Activated CD4-positive, CD25-positive, alpha-beta regulatory T cell (primary cell): ENCODE data around the gene RABGGTA.

Experiments
- DNase-seq, 4 experiments: peaks; one replicate each; lab custom pipeline; 2025; lab: John Stamatoyannopoulos, UW

The RABGGTA gene, protein sequence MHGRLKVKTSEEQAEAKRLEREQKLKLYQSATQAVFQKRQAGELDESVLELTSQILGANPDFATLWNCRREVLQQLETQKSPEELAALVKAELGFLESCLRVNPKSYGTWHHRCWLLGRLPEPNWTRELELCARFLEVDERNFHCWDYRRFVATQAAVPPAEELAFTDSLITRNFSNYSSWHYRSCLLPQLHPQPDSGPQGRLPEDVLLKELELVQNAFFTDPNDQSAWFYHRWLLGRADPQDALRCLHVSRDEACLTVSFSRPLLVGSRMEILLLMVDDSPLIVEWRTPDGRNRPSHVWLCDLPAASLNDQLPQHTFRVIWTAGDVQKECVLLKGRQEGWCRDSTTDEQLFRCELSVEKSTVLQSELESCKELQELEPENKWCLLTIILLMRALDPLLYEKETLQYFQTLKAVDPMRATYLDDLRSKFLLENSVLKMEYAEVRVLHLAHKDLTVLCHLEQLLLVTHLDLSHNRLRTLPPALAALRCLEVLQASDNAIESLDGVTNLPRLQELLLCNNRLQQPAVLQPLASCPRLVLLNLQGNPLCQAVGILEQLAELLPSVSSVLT

DNA sequence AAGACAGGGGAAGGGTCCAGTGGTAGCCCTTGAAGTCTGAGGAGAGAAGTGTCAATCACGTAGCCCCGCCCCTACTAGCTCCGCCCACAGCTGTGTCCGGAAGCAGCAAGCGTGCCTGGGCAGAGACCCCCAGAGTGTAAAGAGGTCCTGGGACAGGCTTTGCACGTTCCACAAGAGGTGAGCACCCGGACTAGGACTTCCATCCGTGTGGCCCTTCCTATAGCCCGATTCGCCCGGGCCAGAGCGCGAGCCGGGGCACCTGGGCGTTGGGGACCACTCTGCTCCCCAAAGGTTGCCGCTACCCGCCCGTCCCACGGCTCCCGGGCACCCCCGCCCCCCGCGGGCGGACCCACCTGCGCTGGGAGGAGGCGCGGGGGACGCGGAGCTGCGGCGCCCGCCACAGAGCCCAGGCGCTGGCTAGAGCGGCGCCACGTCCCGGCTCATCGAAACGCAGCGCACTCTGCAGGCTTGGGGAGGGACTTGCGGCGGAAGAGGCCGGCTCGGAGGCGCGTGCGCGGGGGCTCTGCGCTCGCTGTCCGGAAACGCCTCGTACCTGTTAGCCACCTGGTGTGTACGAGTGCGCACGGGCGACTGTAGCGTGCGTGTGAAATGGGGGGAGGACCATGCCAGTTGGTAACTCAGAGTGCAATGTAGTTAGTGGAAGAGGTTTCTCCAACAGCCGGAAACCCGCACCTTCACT lies at the start of gene RABGGTA:
Gene RABGGTA (minus strand): TSS at position 464 of the 700 bp plus-strand sequence. CDS start 482 bp downstream, outside the sequence.
- peak; percentile 72 to 89 (median 81) for DNase-seq

DNA sequence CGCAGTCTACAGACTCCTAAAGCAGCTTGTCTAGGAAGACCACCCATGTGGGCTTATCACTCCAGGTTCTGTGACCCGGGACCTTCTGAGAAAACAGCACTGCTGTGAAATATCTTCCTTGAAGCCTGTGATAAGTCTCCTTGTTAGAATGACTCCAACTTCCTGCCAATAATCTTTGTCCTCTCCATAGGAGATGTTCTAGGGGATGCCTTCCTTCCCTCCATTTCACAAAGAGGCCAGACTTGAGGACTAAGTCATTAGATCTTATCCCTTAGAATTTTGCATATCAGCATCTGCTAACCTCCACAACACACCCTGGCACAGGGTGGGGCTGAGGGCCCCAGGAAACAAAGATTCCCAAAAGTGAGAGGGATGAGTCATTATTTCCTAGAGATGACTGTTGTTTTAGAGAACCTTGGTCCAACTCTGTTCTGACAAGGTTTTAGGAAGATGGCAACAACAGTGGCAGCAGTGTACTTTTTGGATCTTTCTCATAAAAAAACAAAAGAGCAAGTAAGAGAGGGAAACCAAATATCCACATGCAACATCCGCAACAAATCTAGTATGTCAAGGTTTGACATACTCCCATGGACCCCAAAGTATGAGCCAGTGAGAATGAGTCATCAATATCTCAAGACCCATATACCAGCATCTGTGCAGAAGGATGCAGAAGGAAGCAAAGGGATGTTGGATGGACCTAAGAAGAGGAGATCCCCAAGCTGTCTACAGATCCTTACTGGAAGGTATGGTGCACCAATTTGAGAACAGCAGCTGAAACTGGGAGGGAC lies 45.9 kb upstream of the RABGGTA start:
- no peak for DNase-seq

DNA sequence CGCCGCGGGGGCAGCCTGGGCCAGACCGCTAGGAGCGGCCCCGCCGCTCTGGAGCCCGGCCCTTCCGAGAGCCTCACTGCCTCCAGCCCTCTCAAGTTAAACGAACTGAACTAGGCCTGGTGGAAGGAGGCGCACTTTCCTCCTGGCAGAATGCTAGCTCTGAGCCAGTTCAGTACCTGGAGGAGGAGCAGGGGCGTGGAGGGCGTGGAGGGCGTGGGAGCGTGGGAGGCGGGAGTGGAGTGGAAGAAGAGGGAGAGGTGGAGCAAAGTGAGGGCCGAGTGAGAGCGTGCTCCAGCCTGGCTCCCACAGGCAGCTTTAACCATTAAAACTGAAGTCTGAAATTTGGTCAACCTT lies 45.2 kb upstream of the RABGGTA start:
- DNase-seq = no peak

DNA sequence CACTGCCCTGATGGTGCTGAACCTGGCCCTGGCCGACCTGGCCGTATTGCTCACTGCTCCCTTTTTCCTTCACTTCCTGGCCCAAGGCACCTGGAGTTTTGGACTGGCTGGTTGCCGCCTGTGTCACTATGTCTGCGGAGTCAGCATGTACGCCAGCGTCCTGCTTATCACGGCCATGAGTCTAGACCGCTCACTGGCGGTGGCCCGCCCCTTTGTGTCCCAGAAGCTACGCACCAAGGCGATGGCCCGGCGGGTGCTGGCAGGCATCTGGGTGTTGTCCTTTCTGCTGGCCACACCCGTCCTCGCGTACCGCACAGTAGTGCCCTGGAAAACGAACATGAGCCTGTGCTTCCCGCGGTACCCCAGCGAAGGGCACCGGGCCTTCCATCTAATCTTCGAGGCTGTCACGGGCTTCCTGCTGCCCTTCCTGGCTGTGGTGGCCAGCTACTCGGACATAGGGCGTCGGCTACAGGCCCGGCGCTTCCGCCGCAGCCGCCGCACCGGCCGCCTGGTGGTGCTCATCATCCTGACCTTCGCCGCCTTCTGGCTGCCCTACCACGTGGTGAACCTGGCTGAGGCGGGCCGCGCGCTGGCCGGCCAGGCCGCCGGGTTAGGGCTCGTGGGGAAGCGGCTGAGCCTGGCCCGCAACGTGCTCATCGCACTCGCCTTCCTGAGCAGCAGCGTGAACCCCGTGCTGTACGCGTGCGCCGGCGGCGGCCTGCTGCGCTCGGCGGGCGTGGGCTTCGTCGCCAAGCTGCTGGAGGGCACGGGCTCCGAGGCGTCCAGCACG lies 44.6 kb upstream of the RABGGTA start:
- no peak for DNase-seq

DNA sequence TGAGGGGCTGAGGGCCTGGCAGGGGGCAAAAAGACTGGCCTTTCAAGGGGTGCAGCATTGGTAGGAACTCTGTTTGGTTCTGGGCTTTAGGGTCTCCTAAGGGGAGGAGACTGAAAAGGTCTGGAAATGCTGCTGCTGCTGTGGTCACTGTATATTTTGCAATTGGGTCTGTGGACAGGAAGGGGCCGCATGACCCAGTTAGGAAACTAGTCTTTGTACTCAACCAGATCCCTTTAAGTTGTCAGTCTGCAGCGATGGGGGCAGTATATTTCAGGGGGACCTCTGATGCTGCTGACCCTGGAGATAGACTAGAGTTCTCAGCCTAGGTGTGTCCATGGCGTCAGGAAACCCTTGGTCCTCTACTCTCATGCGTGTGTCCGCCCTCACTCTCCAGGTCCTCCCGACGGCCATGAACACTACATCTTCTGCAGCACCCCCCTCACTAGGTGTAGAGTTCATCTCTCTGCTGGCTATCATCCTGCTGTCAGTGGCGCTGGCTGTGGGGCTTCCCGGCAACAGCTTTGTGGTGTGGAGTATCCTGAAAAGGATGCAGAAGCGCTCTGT lies 43.9 kb upstream of the RABGGTA start:
- DNase-seq = no peak

DNA sequence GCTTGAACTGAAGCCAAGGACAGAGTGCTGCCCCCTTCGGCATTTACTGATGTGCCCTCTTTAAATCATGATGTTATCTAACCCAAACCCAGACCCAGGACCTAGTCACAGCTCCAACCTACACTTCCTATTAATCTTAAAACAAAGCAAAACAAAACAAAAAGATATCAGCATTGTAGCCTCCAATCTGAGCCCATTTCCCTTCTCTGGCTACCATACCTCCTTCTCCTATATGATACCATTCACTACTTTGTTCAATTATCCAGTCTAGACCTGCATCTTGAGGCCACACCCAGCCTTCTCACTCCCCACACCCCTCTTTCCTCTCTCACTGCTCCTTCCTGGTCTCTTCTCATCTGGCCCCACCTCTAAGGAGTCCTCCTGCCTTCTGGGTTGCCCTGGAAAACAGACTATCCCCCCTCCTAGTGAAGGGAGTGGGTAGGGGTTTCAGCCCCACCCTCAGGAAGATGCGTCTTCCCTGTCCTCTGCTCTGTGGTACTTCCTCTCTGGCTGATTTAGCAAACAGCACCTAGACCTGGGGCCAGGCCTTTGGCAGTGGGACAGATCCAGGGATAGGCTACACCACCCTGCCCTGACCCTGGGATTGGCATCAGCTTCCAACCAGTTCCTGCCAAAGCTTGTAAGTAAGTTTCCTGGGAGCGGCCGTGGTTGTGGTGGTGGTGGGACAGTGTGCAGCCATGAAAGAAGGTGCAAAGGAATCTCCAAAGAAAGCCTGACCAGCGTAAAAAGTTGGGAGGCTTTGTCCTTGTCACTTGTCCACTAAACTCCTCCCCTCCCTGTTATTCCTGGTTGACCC lies 43.2 kb upstream of the RABGGTA start:
- no peak for DNase-seq

DNA sequence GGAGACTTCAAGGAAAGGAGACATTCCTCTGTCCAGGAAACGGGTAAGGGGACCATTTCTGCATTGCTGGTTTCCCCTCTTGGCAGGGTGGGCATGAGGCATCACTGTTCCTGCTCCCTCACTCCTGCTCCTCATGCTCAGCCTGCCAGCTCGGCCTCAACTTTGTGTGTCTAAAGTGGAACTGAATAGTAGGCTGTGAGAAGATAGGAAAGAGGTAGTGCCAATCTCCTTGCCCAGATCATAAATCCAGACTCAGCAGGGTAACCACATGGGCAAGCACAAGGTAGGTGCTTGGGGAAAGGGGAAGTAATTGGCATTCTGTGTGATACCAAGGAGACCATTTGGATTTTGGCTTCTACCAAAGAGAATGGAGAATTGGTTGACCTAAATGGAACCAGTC lies 42.5 kb upstream of the RABGGTA start:
- DNase-seq = no peak

DNA sequence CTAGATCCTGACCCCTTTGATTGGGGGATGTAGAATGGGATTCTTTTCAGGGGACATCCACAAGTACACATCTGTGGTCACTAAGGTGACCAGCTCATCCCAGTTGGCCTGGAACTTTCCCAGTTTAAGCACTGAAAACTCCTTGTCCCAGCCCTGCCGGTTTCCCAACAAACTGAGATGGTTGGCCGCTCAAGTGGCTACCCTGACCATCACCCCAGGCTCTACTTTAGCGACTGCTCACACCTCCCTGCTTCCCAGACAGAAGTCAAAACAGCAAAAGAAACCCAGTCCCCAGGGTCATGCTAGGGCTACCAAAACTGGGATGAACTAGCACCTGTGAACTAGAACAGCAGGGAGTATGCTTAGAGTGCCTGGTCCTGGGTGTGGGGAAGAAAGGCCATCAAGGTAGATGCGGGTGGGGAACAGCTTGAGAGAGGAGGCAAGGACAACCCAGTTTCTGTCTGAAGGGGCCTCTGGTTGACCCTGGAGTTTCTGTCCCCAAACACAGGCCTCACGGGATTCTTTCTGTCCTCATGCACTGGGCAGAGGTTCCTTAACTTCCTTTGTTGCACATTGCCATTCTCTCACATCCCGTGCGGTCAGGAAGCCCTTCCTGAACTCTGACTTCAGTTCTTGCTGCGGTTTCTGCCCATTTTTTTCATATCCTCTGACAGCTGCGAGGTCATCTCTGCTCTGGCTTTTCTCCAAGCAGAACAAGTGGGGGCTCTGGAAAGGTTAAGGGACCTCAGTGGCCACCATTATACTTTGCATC lies 41.5 kb upstream of the RABGGTA start:
- no peak for DNase-seq

DNA sequence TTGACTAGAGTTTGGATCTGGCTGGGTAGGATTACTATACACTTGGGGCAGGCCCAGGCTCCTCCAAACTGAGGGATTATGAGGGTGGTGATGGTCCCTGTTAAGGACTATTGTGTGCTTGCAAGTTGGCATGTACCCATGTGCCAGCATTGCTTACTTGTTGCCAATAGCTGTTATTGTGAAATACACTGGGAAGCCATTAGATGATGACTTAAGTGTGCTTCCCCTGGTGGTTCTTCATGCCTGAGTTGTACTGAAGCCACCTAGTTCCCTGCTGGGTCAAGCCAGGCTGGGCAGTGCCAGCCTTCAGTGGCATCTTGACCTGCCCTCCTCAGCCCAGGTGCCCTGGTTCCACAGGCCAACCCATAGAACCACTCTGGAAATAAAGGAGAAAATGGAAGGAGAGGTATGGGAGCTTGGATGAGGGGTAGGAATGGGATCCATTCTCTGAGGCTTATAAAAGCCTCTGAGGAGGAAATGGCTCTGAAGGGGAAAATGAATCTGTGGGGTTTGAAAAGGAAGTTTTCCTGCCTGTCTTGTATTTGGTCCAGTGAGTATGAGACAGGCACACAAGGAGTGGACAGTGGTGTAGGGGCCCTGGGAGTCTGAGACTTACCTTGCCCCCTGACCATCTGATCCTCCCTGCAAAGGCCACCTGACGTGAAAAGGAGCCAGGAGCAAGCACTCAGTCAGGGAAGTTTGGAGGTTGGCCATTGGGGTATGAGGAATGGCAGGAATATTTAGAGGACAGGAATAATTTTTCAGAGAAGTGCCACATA lies 40.6 kb upstream of the RABGGTA start:
- DNase-seq = no peak

DNA sequence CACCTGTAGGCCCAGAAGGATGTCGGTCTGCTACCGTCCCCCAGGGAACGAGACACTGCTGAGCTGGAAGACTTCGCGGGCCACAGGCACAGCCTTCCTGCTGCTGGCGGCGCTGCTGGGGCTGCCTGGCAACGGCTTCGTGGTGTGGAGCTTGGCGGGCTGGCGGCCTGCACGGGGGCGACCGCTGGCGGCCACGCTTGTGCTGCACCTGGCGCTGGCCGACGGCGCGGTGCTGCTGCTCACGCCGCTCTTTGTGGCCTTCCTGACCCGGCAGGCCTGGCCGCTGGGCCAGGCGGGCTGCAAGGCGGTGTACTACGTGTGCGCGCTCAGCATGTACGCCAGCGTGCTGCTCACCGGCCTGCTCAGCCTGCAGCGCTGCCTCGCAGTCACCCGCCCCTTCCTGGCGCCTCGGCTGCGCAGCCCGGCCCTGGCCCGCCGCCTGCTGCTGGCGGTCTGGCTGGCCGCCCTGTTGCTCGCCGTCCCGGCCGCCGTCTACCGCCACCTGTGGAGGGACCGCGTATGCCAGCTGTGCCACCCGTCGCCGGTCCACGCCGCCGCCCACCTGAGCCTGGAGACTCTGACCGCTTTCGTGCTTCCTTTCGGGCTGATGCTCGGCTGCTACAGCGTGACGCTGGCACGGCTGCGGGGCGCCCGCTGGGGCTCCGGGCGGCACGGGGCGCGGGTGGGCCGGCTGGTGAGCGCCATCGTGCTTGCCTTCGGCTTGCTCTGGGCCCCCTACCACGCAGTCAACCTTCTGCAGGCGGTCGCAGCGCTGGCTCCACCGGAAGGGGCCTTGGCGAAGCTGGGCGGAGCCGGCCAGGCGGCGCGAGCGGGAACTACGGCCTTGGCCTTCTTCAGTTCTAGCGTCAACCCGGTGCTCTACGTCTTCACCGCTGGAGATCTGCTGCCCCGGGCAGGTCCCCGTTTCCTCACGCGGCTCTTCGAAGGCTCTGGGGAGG lies 39.5 kb upstream of the RABGGTA start, which contains the start of gene LTB4R:
Gene LTB4R (plus strand): TSS at position 857 of the 959 bp plus-strand sequence. CDS start 4,150 bp downstream, outside the sequence.
- peak in 3 of 4 experiments; percentile 31 to 59 (median 53) for DNase-seq

DNA sequence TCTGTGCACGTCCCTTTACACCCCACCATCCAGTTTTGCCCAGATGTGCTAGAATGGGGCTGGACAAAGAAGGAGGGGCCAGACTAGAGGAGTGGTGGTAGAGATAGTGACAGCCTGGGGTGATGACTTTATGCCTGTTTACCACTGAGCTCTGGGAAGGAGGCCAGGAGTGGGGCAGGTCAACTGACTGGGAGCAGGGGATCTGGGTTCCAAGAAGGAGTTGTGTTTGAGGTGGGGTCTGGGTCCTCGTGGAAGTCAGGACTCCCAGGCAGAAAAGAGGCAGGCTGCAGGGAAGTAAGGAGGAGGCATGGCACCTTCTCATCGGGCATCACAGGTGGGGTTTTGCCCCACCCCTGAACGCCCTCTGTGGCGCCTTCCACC lies 38.9 kb upstream of the RABGGTA start:
- no peak for DNase-seq

DNA sequence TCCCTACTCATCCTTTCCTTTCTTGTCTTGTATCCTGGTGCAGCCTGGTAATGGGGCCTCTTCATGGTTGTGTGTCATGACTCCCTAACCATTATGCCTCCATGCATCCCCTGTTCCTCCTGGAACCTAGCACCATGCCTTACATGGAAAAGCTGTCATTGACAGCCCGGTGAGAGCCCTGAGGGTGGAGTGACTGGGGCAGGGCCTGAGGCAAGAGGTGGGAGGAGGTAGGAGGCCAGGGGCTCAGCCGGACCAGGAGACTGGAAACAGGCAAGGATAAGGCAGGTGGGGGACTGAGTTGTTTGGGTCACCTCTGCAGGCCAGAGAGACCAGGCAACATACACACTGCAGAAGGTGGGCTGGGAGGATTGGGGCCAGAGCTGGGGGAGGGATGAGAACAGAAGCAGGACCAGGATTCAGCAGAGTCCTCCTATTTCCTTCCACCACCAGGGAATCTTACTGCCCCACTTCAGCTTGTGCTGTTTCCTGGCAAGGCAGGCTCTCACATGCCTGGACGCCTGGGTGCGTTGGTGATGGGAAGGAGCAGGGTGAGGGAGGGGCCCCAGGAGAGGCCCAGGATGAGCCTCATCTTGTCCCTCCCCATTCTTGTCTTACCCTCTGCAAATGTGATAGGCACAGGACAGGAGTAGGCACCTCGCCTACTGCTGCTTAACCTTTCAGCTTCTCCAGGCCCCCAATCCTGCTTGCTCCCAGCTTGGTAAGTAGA lies 38.3 kb upstream of the RABGGTA start, which contains the start of gene LTB4R2:
Gene LTB4R2 (plus strand): TSS at position 603 of the 727 bp plus-strand sequence. CDS start 525 bp downstream, outside the sequence.
- DNase-seq = no peak

DNA sequence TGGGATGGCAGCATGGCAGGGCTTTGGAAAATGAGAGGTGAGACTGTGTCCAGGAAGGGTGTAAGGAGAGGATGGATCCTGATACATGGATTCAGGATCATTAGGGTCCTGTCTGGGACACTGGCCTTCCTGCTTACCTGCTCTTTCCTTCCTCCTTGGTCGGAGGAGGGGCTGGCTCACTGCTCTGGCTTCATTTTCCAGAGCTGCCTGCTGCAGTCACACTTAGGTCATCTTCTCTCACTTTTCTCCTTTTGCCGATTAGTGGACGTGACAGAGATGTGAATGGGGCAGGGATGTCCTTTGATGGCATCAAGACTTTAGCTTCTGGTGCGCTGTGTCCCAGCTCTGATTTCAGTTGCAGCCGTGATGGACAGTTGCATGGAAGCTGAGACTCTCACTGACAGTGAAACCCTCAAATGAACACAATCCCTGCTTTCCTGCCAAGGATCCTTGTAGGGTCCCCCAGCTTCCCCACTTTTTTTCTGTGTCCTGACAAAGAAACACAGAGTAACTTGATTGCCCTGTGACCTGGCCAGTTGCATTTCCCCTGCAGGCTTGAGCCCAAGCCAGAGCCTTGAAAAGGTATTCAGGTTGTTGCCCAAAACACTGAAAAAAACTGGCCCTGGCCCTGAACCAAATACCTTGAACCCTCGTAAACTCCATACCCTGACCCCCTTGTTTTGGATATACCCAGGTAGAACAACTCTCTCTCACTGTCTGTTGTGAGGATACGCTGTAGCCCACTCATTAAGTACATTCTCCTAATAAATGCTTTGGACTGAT lies 37.1 kb upstream of the RABGGTA start:
- no peak for DNase-seq

DNA sequence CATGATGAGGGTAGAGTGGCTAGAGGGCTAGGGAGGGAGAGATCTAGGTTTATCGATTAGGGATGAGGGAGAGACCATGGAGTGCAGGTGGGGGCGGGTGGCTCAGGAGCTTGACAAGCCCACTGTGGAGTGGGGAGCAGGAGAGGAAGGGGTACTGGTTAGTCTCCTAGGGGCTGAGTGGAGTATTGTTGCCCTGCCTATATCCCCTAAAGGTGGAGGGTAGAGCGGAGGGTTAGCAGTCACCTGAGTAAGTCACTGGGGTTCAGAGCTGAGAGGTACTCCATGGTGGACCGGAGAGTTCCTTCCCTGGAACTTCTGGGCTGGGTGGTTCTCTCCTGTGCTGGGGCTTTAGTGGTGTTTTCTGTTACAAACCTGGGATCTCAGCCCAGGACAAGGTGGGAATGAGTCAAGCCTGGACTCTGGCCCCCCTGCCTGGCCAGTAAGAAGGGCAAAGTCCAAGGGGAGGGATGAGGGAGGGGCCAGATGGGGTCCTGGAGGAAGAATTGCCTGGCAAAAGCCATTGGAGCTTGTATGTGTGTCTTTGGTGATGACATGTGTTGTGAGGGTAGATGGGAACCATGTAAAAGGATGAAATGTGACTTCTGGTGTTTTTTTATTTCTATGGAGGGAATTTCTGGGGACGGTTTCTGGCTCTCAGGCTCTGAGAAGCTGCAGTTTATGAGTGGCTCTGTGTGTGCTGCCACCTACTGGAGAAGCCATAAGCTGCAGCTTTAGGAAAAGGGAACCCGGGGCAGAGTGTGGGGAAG lies 36.4 kb upstream of the RABGGTA start, which contains the start of gene CIDEB:
Gene CIDEB (minus strand): TSS at position 403 of the 767 bp plus-strand sequence. CDS start 119 bp downstream, at position 284.
- peak; percentile 30 to 40 (median 34) for DNase-seq

DNA sequence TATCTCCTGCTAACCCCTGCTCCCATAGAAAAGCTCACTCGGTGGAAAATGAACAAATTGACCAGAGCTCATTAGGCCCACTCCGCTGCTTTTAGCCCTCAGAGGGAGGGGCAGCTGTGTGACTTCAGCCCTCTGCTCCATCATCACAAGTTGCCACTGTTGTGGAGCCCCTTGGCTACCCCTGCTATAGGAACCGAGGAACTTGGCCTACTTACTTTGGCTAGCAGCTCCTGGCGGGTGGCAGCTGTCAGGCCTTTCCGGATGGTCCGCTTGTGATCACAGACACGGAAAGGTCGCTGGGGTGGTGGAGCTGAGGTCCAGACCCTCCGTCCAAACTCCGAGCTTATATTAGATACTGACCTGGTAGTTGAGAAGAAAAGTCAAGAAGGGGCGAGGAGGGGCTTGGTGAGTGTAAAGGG lies 35.8 kb upstream of the RABGGTA start:
- DNase-seq = no peak
